ENCODE results near the gene LGR6. TPM values are rescaled to one million over a fixed set of nuclear protein-coding genes. Genes with fewer than 3 reads are reported as not detected.

The LGR6 gene
- total RNA-seq, 6 donors from 2014 or later = 0.46 to 5.2 (median 1.1) TPM

- no peak overlapping the region for H3K27ac ChIP-seq
- ATAC-seq (ENCODE audit: low FRiP score in 2 of 2) (peak; percentile 59 to 80), DNase-seq (peak; percentile 65 to 87)
- peaks cover 8 to 19% (median 10%) of the 10 kb centered on the region in 4 donors for H3K4me1 ChIP-seq
- 37% methylated on average over 13 to 18 of the region's 18 CpGs for WGBS, 2 donors
- no peaks in the 10 kb centered on the region for H3K9me3 ChIP-seq
- H3K4me3 ChIP-seq = peak overlapping the region in 3 of 4 donors; percentile 15 to 35 (median 29)
- TF ChIP-seq EP300 (IDR thresholded peaks at IDR 0.05) (no peak), CTCF (IDR thresholded peaks at IDR 0.05) (peak; percentile 72 to 87 (median 84))
- H3K36me3 ChIP-seq = no peaks in the 10 kb centered on the region
- H3K27me3 ChIP-seq = peaks cover 0 to 12% (median 5%) of the 10 kb centered on the region in 4 donors
Observed at GRCh38 chr1:202192770-202193613, 607 bp upstream of the LGR6 start.

GRCh38 chr1:202194328-202194648, 689 bp downstream of the LGR6 start:
- no peak overlapping the region for H3K27ac ChIP-seq
- WGBS, 2 donors = 39 to 57% methylated on average over 3 to 10 of the region's 11 CpGs
- DNase-seq = no peak
- no peaks in the 10 kb centered on the region for H3K36me3 ChIP-seq
- peaks cover 12 to 22% (median 14%) of the 10 kb centered on the region in 4 donors for H3K4me1 ChIP-seq
- TF ChIP-seq CTCF (IDR thresholded peaks at IDR 0.05) (no peak), EP300 (IDR thresholded peaks at IDR 0.05) (no peak)
- H3K9me3 ChIP-seq = no peaks in the 10 kb centered on the region
- H3K27me3 ChIP-seq = peaks cover 0 to 13% (median 5%) of the 10 kb centered on the region in 4 donors
- peak overlapping the region in 3 of 4 donors; percentile 15 to 35 (median 29) for H3K4me3 ChIP-seq
- ATAC-seq (ENCODE audit: low FRiP score in 2 of 2) = no peak

- peaks cover 0 to 16% (median 5%) of the 10 kb centered on the region in 4 donors for H3K27me3 ChIP-seq
- no peaks in the 10 kb centered on the region for H3K36me3 ChIP-seq
- peaks cover 13 to 23% (median 15%) of the 10 kb centered on the region in 4 donors for H3K4me1 ChIP-seq
- TF ChIP-seq POLR2A (IDR thresholded peaks at IDR 0.05) (no peak), EP300 (IDR thresholded peaks at IDR 0.05) (no peak), POLR2AphosphoS5 (IDR thresholded peaks at IDR 0.05) (no peak), CTCF (IDR thresholded peaks at IDR 0.05) (no peak)
- no peak overlapping the region for H3K27ac ChIP-seq
- H3K4me3 ChIP-seq = no peak overlapping the region
- DNase-seq (no peak), ATAC-seq (ENCODE audit: low FRiP score in 2 of 2) (no peak)
- H3K9me3 ChIP-seq = no peaks in the 10 kb centered on the region
- 82 to 88% methylated on average over 7 of the region's 7 CpGs for WGBS, 2 donors
Observed at GRCh38 chr1:202197653-202198365, 4.2 kb downstream of the LGR6 start.

GRCh38 chr1:202198366-202198724, 4.7 kb downstream of the LGR6 start:
- Histone ChIP-seq H3K27ac (no peak overlapping the region), H3K36me3 (no peaks in the 10 kb centered on the region), H3K27me3 (peaks cover 0 to 15% (median 5%) of the 10 kb centered on the region in 4 donors), H3K4me3 (no peak overlapping the region), H3K4me1 (peaks cover 8 to 18% (median 11%) of the 10 kb centered on the region in 4 donors), H3K9me3 (no peaks in the 10 kb centered on the region)
- WGBS, 2 donors = 83 to 94% methylated on average over 1 of the region's 1 CpG
- no peak for TF ChIP-seq POLR2AphosphoS5 (IDR thresholded peaks at IDR 0.05)
- no peak for TF ChIP-seq EP300 (IDR thresholded peaks at IDR 0.05)
- no peak for TF ChIP-seq POLR2A (IDR thresholded peaks at IDR 0.05)
- ATAC-seq (ENCODE audit: low FRiP score in 2 of 2) = no peak
- DNase-seq = no peak

GRCh38 chr1:202199040-202199889, 5.7 kb downstream of the LGR6 start:
- H3K36me3 ChIP-seq = no peaks in the 10 kb centered on the region
- peak overlapping the region in 2 of 4 donors; percentile 22 to 30 for H3K27ac ChIP-seq
- no peaks in the 10 kb centered on the region for H3K9me3 ChIP-seq
- peaks cover 4 to 9% (median 8%) of the 10 kb centered on the region in 4 donors for H3K4me1 ChIP-seq
- no peak for TF ChIP-seq CTCF (IDR thresholded peaks at IDR 0.05)
- TF ChIP-seq POLR2AphosphoS5 (IDR thresholded peaks at IDR 0.05) = no peak
- no peak for TF ChIP-seq POLR2A (IDR thresholded peaks at IDR 0.05)
- no peak for TF ChIP-seq EP300 (IDR thresholded peaks at IDR 0.05)
- DNase-seq = peak in 1 of 2 donors; percentile 74
- ATAC-seq (ENCODE audit: low FRiP score in 2 of 2) = no peak
- H3K4me3 ChIP-seq = no peak overlapping the region
- H3K27me3 ChIP-seq = peaks cover 0 to 6% (median under 1%) of the 10 kb centered on the region in 4 donors
- 16 to 27% methylated on average over 6 to 16 of the region's 16 CpGs for WGBS, 2 donors

Data from upper lobe of left lung (tissue), 6 donors.